Panc1 (cell line): Measurements from ENCODE around the gene NTM. TPM values are rescaled to one million over a fixed set of nuclear protein-coding genes. Genes with fewer than 3 reads are reported as not detected.
A peak's percentile ranks its signal among the peaks of the same experiment; 100 is the strongest.

Experiments
- ATAC-seq: fragments of 200-7000 bp; cut with Tn5 transposase; 2 replicates; pipeline ENCODE4 v1.9.1; 2020; ENCODE audit warnings: mild to moderate bottlenecking, moderate library complexity
- BruUV-seq: library from RNA; stranded (reverse); fragments of 400-500 nt; replicated peaks from 2 replicates; lab custom pipeline; 2021; lab: Mats Ljungman, UMichigan
- CTCF ChIA-PET: fragments of 300-600 bp; sonication (Branson Sonifier 250); formaldehyde crosslinking; loops from one replicate; lab custom pipeline; 2022; ENCODE audit warnings: antibody characterized with exemption; lab: Charles Lee
- POLR2A ChIA-PET: fragments of 300-600 bp; sonication (Branson Sonifier 250); formaldehyde crosslinking; loops from one replicate; lab custom pipeline; 2022; ENCODE audit warnings: antibody characterized with exemption; lab: Charles Lee
- DNase-seq: peaks from one replicate; pipeline ENCODE4 v3.0.0-alpha.2; 2010; ENCODE audit warnings: low read depth, low spot score
- H3K27ac ChIP-seq: 2 replicates; pipeline ENCODE4 v1.5.1; 2011; ENCODE audit warnings: mild to moderate bottlenecking, low read length, inconsistent platforms
- H3K27me3 ChIP-seq: fragments of 200-500 bp; sonication (Bioruptor generic); 2 replicates; pipeline ENCODE4 v1.6.0; 2014; ENCODE audit warnings: low read length, inconsistent platforms; ENCODE audit not compliant: control insufficient read depth, insufficient read depth
- H3K36me3 ChIP-seq: fragments of 200-500 bp; sonication (Bioruptor generic); 2 replicates; pipeline ENCODE4 v1.5.1; 2014; ENCODE audit warnings: inconsistent platforms, mild to moderate bottlenecking, low read length, moderate library complexity; ENCODE audit not compliant: control insufficient read depth, insufficient read depth
- H3K4me1 ChIP-seq: 2 replicates; pipeline ENCODE4 v1.5.1; 2011; ENCODE audit warnings: inconsistent platforms, mild to moderate bottlenecking, low read length, moderate library complexity; ENCODE audit not compliant: control insufficient read depth, insufficient read depth
- H3K4me3 ChIP-seq, 2 experiments: 2 replicates each; pipeline ENCODE4 v1.5.1; 2011 to 2012; ENCODE audit warnings: low read depth in 2 of 2, low read length in 2 of 2, mild to moderate bottlenecking in 2 of 2, inconsistent platforms in 1 of 2, moderate library complexity in 1 of 2
- H3K9me3 ChIP-seq: fragments of 200-500 bp; sonication (Bioruptor generic); 2 replicates; pipeline ENCODE4 v1.5.1; 2014; ENCODE audit warnings: low read depth, mild to moderate bottlenecking, inconsistent platforms, low read length, moderate library complexity; ENCODE audit not compliant: control insufficient read depth, insufficient read depth
- POLR2AphosphoS5 ChIP-seq: IDR thresholded peaks from 2 replicates; pipeline ENCODE4 v1.6.1; 2012; ENCODE audit warnings: mild to moderate bottlenecking, low read depth, low read length, moderate library complexity
- SIN3A ChIP-seq: IDR thresholded peaks from 2 replicates; pipeline ENCODE4 v1.6.1; 2012; ENCODE audit warnings: low read depth, mild to moderate bottlenecking, low read length, moderate library complexity, borderline replicate concordance; ENCODE audit not compliant: insufficient read depth
- TCF7L2 ChIP-seq: IDR thresholded peaks from 2 replicates; pipeline ENCODE4 v1.6.1; 2011; ENCODE audit warnings: mild to moderate bottlenecking, low read depth, low read length, inconsistent platforms
- in situ Hi-C: cut with HindIII; loops from 2 replicates; pipeline ENCODE4 v1.10.0; 2016; ENCODE audit warnings: low sequenced_read_pairs, low pct_unique_long_range_greater_than_20kb
- intact Hi-C: fragments of 100-400 bp; cut with micrococcal nuclease; formaldehyde crosslinking; loops from one replicate; pipeline ENCODE4 v1.10.0; 2022; ENCODE audit not compliant: unreplicated experiment
- total RNA-seq: library from RNA; stranded (reverse); gene quantifications from one replicate; pipeline ENCODE4 v1.2.1, GENCODE V29; 2021; ENCODE audit not compliant: unreplicated experiment
- TF ChIP-seq, protein P1 (sequence below): fragments of 450-650 bp; IDR thresholded peaks from 2 replicates; pipeline ENCODE4 v1.5.1; 2017; ENCODE audit warnings: mild to moderate bottlenecking
- TF ChIP-seq, protein P2 (sequence below), 2 experiments: IDR thresholded peaks; 2 replicates each; pipeline ENCODE4 v1.6.1; 2011 to 2012; ENCODE audit warnings: low read depth in 2 of 2, control low read depth in 1 of 2, low read length in 1 of 2, mild to moderate bottlenecking in 1 of 2, moderate library complexity in 1 of 2; ENCODE audit not compliant: insufficient read depth in 1 of 2

NTM gene
- total RNA-seq, 1 experiment from 2014 or later = 0.10 TPM

DNA sequence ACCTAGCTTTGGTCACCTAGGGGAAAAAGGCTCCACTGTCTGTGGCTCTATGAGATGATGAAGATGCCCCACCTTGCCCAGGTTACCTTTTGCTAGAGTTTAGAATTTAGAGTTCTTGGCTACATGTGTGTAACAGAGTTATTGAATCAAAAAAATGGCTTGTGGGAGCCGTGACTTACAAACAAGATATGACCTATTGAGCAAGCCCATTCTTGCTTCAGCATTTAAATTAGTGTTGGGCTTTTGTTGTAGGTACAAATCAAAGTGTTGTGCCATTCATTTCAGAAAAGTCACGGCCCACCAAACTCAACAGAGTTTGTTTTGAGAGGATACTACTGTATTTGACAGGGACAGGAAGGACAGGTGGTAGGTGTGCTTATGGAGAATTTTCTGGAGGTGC, 768.8 kb downstream of the NTM start:
- no peak for DNase-seq
- intact Hi-C loops (loop anchor here (10.0 kb wide), 1 partner anchor 926 kb away; no protein-coding TSS in a partner anchor), in situ Hi-C loops (no loop called here)
- Histone ChIP-seq H3K9me3 (no peaks in the 10 kb centered on the region), H3K4me1 (no peaks in the 10 kb centered on the region), H3K27me3 (no peaks in the 10 kb centered on the region), H3K27ac (no peak overlapping the region), H3K4me3 (no peak overlapping the region), H3K36me3 (no peaks in the 10 kb centered on the region)
- ChIA-PET CTCF (no interaction called here), POLR2A (interaction anchor here (0.6 kb wide), 1 partner anchor 24 kb away, joined by 3 read pairs; no protein-coding TSS in a partner anchor)
- ATAC-seq = no peak
- TF ChIP-seq TCF7L2 (no peak), SIN3A (no peak), POLR2AphosphoS5 (no peak)
- TF ChIP-seq, protein P1, sequence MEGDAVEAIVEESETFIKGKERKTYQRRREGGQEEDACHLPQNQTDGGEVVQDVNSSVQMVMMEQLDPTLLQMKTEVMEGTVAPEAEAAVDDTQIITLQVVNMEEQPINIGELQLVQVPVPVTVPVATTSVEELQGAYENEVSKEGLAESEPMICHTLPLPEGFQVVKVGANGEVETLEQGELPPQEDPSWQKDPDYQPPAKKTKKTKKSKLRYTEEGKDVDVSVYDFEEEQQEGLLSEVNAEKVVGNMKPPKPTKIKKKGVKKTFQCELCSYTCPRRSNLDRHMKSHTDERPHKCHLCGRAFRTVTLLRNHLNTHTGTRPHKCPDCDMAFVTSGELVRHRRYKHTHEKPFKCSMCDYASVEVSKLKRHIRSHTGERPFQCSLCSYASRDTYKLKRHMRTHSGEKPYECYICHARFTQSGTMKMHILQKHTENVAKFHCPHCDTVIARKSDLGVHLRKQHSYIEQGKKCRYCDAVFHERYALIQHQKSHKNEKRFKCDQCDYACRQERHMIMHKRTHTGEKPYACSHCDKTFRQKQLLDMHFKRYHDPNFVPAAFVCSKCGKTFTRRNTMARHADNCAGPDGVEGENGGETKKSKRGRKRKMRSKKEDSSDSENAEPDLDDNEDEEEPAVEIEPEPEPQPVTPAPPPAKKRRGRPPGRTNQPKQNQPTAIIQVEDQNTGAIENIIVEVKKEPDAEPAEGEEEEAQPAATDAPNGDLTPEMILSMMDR = no peak
- TF ChIP-seq, protein P2, sequence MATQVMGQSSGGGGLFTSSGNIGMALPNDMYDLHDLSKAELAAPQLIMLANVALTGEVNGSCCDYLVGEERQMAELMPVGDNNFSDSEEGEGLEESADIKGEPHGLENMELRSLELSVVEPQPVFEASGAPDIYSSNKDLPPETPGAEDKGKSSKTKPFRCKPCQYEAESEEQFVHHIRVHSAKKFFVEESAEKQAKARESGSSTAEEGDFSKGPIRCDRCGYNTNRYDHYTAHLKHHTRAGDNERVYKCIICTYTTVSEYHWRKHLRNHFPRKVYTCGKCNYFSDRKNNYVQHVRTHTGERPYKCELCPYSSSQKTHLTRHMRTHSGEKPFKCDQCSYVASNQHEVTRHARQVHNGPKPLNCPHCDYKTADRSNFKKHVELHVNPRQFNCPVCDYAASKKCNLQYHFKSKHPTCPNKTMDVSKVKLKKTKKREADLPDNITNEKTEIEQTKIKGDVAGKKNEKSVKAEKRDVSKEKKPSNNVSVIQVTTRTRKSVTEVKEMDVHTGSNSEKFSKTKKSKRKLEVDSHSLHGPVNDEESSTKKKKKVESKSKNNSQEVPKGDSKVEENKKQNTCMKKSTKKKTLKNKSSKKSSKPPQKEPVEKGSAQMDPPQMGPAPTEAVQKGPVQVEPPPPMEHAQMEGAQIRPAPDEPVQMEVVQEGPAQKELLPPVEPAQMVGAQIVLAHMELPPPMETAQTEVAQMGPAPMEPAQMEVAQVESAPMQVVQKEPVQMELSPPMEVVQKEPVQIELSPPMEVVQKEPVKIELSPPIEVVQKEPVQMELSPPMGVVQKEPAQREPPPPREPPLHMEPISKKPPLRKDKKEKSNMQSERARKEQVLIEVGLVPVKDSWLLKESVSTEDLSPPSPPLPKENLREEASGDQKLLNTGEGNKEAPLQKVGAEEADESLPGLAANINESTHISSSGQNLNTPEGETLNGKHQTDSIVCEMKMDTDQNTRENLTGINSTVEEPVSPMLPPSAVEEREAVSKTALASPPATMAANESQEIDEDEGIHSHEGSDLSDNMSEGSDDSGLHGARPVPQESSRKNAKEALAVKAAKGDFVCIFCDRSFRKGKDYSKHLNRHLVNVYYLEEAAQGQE (IDR thresholded peaks at IDR 0.05; ENCODE audit: insufficient read depth in 1 of 2, low read depth in 2 of 2, low read length in 1 of 2) = no peak
- BruUV-seq = no TSS peak

DNA sequence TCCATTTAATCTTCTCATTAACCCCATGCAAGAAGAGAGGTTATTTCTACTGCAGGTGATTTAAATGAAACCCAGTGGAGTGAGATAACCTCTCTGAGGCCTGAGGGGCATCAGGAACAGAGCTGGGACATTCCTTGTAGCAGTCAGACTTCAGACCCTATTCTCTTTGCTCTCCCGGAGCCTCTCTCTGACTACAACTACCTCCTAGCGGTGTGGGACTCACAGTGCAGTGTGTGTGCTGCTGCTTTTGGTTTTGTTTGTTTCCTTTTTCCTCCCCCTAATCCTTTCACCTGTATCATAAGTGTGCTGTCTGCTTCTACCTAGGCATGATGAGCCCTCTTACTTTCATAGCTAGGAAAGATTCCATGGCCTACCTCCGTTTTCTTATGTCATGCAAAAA, 769.6 kb downstream of the NTM start:
- intact Hi-C loops = no loop called here

More for the DNA sequence above, 769.6 kb downstream of the NTM start:
- POLR2A ChIA-PET = no interaction called here
- no peaks in the 10 kb centered on the region for H3K9me3 ChIP-seq
- no peak for TF ChIP-seq POLR2AphosphoS5
- TF ChIP-seq, protein P2 (IDR thresholded peaks at IDR 0.05; ENCODE audit: insufficient read depth in 1 of 2, low read depth in 2 of 2, low read length in 1 of 2) = no peak
- TF ChIP-seq, protein P1 = peak; percentile 42
- no peak for DNase-seq
- no peaks in the 10 kb centered on the region for H3K27me3 ChIP-seq
- 0 out of 2 replicates have a peak, but pooled peaks have one; percentile 58 for ATAC-seq
- CTCF ChIA-PET = no interaction called here
- in situ Hi-C loops = no loop called here
- H3K27ac ChIP-seq = no peak overlapping the region
- no peak overlapping the region for H3K4me3 ChIP-seq
- no TSS peak for BruUV-seq
- no peaks in the 10 kb centered on the region for H3K4me1 ChIP-seq
- no peaks in the 10 kb centered on the region for H3K36me3 ChIP-seq
